Measurements from ENCODE around the gene ZDHHC22. TPM values are rescaled to one million over a fixed set of nuclear protein-coding genes. Genes with fewer than 3 reads are reported as not detected.

ZDHHC22 gene
- total and polyA plus RNA-seq, 4 experiments from 2014 or later: not detected

DNA sequence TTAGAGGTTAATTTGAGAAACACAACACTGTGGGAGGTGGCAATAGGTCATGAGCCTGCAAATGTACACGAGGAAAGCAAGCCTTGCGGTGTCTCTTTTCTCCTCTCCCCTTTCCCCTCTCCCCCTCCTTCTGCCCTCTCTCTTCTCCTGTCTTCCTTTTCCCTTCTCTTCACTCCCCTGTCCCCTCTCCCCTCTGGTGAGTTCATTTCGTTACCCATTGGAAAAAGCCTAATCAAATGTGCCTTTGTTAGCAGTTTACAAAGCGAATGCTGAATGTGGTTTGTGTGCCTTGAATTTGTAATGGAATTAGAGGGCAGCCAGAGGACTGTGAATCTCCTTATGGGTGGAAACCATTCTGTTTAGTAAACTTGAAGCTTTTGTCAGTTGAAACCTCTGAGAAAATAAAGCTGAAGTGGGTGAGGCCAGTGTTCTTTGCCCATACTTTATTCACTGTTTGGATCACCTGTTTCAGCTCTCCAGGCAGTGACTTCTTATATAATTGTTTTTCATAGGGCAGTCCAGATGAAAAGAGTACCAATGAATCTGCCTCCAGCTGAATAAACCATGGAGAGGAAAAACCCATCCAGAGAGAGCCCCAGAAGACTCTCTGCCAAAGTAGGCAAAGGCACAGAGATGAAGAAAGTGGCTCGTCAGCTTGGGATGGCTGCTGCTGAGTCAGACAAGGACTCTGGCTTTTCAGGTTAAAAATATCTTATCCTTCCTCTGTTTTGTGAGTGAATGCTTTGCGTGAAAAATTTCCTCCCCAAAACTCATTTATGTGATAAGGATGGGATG, 36.2 kb downstream of the ZDHHC22 start:
- peaks cover 22 to 30% of the 10 kb centered on the region in 2 donors for H3K36me3 Mint-ChIP-seq
- POLR2A ChIA-PET (ENCODE audit: partially characterized antibody): interaction anchor here (0.5 kb wide), 1 partner anchor 493 kb away, joined by 3 read pairs; no protein-coding TSS in a partner anchor
- H3K4me3 Mint-ChIP-seq: no peak overlapping the region

DNA sequence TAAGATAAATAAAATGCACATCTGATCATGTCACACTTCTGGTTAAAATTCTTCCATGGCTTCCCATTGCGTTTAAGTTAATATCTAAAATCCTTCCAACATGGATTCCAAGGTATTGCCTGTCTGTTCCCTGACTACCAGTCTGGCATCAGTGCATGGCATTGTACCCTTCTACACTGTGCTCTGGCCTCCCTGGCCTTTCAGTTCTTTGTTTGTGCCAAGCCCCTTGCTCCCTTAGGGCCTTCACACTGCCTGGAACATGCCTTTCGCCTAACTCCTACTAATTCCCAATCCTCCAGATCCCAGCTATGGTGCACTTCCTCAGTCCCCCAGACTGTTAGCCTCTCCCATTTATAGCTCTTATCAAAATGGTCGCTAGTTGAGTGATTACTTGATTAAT, 37.2 kb downstream of the ZDHHC22 start:
- Histone ChIP-seq H3K27ac (ENCODE audit: low read depth, low read length) (no peak overlapping the region), H3K9me3 (ENCODE audit: control insufficient read depth in 1 of 2, low read length in 2 of 2) (no peaks in the 10 kb centered on the region), H3K4me3 (ENCODE audit: low read length in 2 of 2) (no peak overlapping the region), H3K36me3 (ENCODE audit: insufficient read depth, low read length) (peaks cover 5% of the 10 kb centered on the region), H3K27me3 (ENCODE audit: insufficient read depth, low read length) (no peaks in the 10 kb centered on the region), H3K4me1 (ENCODE audit: insufficient read depth, low read length) (peaks cover 8% of the 10 kb centered on the region)
- DNase-seq: no peak
- Mint-ChIP-seq H3K9me3 (no peaks in the 10 kb centered on the region), H3K27ac (peak overlapping the region in 3 of 7 donors; percentile 9 to 69 (median 19)), H3K27me3 (no peaks in the 10 kb centered on the region), H3K4me3 (no peak overlapping the region), H3K4me1 (peaks cover 6 to 12% (median 9%) of the 10 kb centered on the region in 4 donors), H3K36me3 (peaks cover 22 to 26% of the 10 kb centered on the region in 2 donors)
- CTCF ChIA-PET (ENCODE audit: partially characterized antibody): interaction anchor here (0.9 to 15.1 kb wide), 4 partner anchors 10 to 228 kb away, joined by 3 to 271 read pairs (median 6); no protein-coding TSS in a partner anchor
- intact Hi-C loops (cut with micrococcal nuclease): no loop called here
- POLR2A ChIA-PET (ENCODE audit: partially characterized antibody): interaction anchor here (0.7 kb wide), 1 partner anchor 17 kb away, joined by 3 read pairs; no protein-coding TSS in a partner anchor

More for the DNA sequence above, 36.2 kb downstream of the ZDHHC22 start:
- no peak overlapping the region for H3K4me3 ChIP-seq (ENCODE audit: low read length in 2 of 2)
- Mint-ChIP-seq H3K4me1 (peaks cover 4 to 7% (median 5%) of the 10 kb centered on the region in 4 donors), H3K27me3 (no peaks in the 10 kb centered on the region), H3K27ac (no peak overlapping the region), H3K9me3 (no peaks in the 10 kb centered on the region)
- H3K4me1 ChIP-seq (ENCODE audit: insufficient read depth, low read length): peaks cover 6% of the 10 kb centered on the region
- H3K27me3 ChIP-seq (ENCODE audit: insufficient read depth, low read length): no peaks in the 10 kb centered on the region
- H3K27ac ChIP-seq (ENCODE audit: low read depth, low read length): no peak overlapping the region
- peaks cover 5% of the 10 kb centered on the region for H3K36me3 ChIP-seq (ENCODE audit: insufficient read depth, low read length)
- intact Hi-C loops (cut with micrococcal nuclease): no loop called here
- CTCF ChIA-PET (ENCODE audit: partially characterized antibody): interaction anchor here (0.9 to 15.1 kb wide), 4 partner anchors 11 to 229 kb away, joined by 3 to 271 read pairs (median 6); no protein-coding TSS in a partner anchor
- H3K9me3 ChIP-seq (ENCODE audit: control insufficient read depth in 1 of 2, low read length in 2 of 2): no peaks in the 10 kb centered on the region
- DNase-seq: no peak

DNA sequence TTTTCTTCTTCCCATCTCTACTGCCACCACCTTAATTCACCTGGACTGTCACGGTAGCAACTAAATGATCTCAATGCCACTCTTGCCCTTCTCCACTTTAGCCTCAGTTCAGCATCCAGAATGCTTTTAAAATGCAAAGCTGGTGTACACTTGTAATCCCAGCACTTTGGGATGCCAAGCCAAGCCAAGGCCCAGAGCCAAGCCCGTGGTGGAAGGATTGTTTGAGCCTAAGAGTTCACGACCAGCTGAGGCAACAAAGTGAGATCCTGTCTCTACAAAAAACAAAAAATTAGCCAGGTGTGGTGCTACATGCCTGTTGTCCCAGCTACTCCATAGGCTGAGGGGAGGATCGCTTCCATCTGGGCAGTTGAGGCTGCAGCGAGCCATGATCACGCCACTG, 37.6 kb downstream of the ZDHHC22 start:
- H3K9me3 Mint-ChIP-seq: no peaks in the 10 kb centered on the region
- CTCF ChIA-PET (ENCODE audit: partially characterized antibody): interaction anchor here (2.3 to 15.1 kb wide), 2 partner anchors 18 to 33 kb away, joined by 8 to 271 read pairs; no protein-coding TSS in a partner anchor
- Histone ChIP-seq H3K36me3 (ENCODE audit: insufficient read depth, low read length) (peaks cover 5% of the 10 kb centered on the region), H3K9me3 (ENCODE audit: control insufficient read depth in 1 of 2, low read length in 2 of 2) (no peaks in the 10 kb centered on the region), H3K4me1 (ENCODE audit: insufficient read depth, low read length) (peaks cover 12% of the 10 kb centered on the region), H3K27me3 (ENCODE audit: insufficient read depth, low read length) (no peaks in the 10 kb centered on the region), H3K4me3 (ENCODE audit: low read length in 2 of 2) (no peak overlapping the region), H3K27ac (ENCODE audit: low read depth, low read length) (no peak overlapping the region)
- H3K4me3 Mint-ChIP-seq: no peak overlapping the region
- peaks cover 9 to 16% (median 12%) of the 10 kb centered on the region in 4 donors for H3K4me1 Mint-ChIP-seq
- H3K27me3 Mint-ChIP-seq: no peaks in the 10 kb centered on the region
- intact Hi-C loops (cut with micrococcal nuclease): no loop called here
- peak overlapping the region in 2 of 7 donors; percentile 48 to 59 for H3K27ac Mint-ChIP-seq
- DNase-seq: no peak
- POLR2A ChIA-PET (ENCODE audit: partially characterized antibody): interaction anchor here (0.7 kb wide), 1 partner anchor 17 kb away, joined by 3 read pairs; no protein-coding TSS in a partner anchor
- peaks cover 22 to 25% of the 10 kb centered on the region in 2 donors for H3K36me3 Mint-ChIP-seq

DNA sequence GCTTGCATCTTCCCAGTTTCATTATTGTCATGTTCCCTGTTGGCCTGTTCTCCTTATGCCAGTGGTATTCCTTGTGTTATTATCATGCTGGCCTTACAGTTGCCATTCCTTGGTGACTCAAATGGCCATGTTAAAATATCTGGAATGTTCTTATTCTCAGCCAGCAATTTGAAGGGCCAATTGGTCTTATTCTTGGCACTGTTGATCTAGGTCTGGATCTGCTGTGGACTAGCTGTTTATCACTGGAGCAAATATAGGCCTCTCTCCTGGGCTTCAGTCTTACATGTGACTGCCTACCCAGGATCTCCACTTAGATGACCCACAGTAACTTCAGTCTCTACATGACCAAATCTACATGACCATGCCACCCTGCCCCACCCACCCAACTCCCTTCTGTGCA, 38.1 kb downstream of the ZDHHC22 start:
- Histone ChIP-seq H3K27me3 (ENCODE audit: insufficient read depth, low read length) (no peaks in the 10 kb centered on the region), H3K4me1 (ENCODE audit: insufficient read depth, low read length) (peaks cover 16% of the 10 kb centered on the region), H3K9me3 (ENCODE audit: control insufficient read depth in 1 of 2, low read length in 2 of 2) (no peaks in the 10 kb centered on the region), H3K4me3 (ENCODE audit: low read length in 2 of 2) (no peak overlapping the region), H3K27ac (ENCODE audit: low read depth, low read length) (no peak overlapping the region), H3K36me3 (ENCODE audit: insufficient read depth, low read length) (peaks cover 5% of the 10 kb centered on the region)
- H3K9me3 Mint-ChIP-seq: no peaks in the 10 kb centered on the region
- H3K27me3 Mint-ChIP-seq: no peaks in the 10 kb centered on the region
- ChIA-PET POLR2A (ENCODE audit: partially characterized antibody) (interaction anchor here (0.7 kb wide), 1 partner anchor 17 kb away, joined by 3 read pairs; no protein-coding TSS in a partner anchor), CTCF (ENCODE audit: partially characterized antibody) (interaction anchor here (2.3 to 15.1 kb wide), 2 partner anchors 19 to 33 kb away, joined by 8 to 271 read pairs; no protein-coding TSS in a partner anchor)
- intact Hi-C loops (cut with micrococcal nuclease): no loop called here
- peaks cover 10 to 21% (median 16%) of the 10 kb centered on the region in 4 donors for H3K4me1 Mint-ChIP-seq
- no peak overlapping the region for H3K27ac Mint-ChIP-seq
- peaks cover 18 to 23% of the 10 kb centered on the region in 2 donors for H3K36me3 Mint-ChIP-seq
- DNase-seq: no peak
- no peak overlapping the region for H3K4me3 Mint-ChIP-seq

DNA sequence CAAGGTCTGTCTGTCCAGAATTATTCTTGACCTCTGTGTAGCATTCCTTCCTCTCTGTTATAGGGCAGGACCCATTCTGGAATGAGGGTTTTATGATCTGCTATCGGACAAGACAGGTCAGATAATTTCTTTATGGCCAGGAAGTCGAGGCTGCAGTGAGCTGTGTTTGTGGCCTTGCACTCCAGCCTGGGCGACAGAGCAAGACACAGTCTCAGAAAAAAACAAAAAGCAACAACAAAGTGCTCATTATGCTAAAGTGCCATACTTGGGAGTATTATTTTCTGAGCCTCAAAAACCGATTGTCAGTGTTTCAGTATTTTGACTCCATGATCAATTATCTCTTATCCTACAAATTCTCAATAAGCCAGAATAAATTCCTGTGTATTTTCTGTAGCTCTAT, 39.4 kb downstream of the ZDHHC22 start:
- POLR2A ChIA-PET (ENCODE audit: partially characterized antibody): interaction anchor here (0.6 to 2.0 kb wide), 2 partner anchors 19 to 37 kb away, joined by 3 to 6 read pairs; no protein-coding TSS in a partner anchor
- intact Hi-C loops (cut with micrococcal nuclease): no loop called here
- Mint-ChIP-seq H3K36me3 (peaks cover 12 to 21% of the 10 kb centered on the region in 2 donors), H3K9me3 (no peaks in the 10 kb centered on the region), H3K27ac (no peak overlapping the region), H3K4me1 (peaks cover 19 to 30% (median 23%) of the 10 kb centered on the region in 4 donors), H3K27me3 (no peaks in the 10 kb centered on the region), H3K4me3 (no peak overlapping the region)
- DNase-seq: no peak
- CTCF ChIA-PET (ENCODE audit: partially characterized antibody): interaction anchor here (1.2 to 15.1 kb wide), 2 partner anchors 8 to 20 kb away, joined by 4 to 271 read pairs; no protein-coding TSS in a partner anchor
- H3K4me3 ChIP-seq (ENCODE audit: low read length in 2 of 2): no peak overlapping the region
- H3K4me1 ChIP-seq (ENCODE audit: insufficient read depth, low read length): peaks cover 20% of the 10 kb centered on the region
- H3K27ac ChIP-seq (ENCODE audit: low read depth, low read length): no peak overlapping the region
- no peaks in the 10 kb centered on the region for H3K9me3 ChIP-seq (ENCODE audit: control insufficient read depth in 1 of 2, low read length in 2 of 2)
- peaks cover 5% of the 10 kb centered on the region for H3K36me3 ChIP-seq (ENCODE audit: insufficient read depth, low read length)
- no peaks in the 10 kb centered on the region for H3K27me3 ChIP-seq (ENCODE audit: insufficient read depth, low read length)

DNA sequence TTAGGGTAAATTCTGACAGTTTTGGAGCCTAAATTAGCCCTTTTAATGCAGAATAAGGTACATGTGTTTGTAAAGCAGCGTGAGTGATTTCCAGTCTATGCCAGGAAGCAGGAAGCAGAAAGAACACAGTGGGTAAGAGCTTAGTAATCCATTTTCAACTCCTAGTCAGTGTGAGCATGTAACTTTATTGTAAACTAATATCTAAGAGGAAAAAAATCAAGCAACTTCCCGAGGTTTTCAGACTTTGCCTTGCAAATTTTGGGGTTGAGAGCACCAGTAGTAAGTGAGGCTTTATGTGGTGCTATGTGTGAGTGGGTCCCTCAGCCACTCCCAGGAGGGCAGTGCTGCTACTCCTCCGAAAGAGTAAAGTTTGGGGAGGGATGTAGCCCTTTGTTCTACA, 40.6 kb downstream of the ZDHHC22 start:
- Mint-ChIP-seq H3K4me1 (peaks cover 23 to 42% (median 32%) of the 10 kb centered on the region in 4 donors), H3K36me3 (peaks cover 4 to 14% of the 10 kb centered on the region in 2 donors), H3K4me3 (peak overlapping the region in 1 of 8 donors; percentile 13), H3K27me3 (no peaks in the 10 kb centered on the region), H3K27ac (peak overlapping the region in 4 of 7 donors; percentile 12 to 55 (median 32)), H3K9me3 (no peaks in the 10 kb centered on the region)
- H3K4me3 ChIP-seq (ENCODE audit: low read length in 2 of 2): no peak overlapping the region
- peaks cover 29% of the 10 kb centered on the region for H3K4me1 ChIP-seq (ENCODE audit: insufficient read depth, low read length)
- peaks cover under 1% of the 10 kb centered on the region for H3K36me3 ChIP-seq (ENCODE audit: insufficient read depth, low read length)
- H3K9me3 ChIP-seq (ENCODE audit: control insufficient read depth in 1 of 2, low read length in 2 of 2): no peaks in the 10 kb centered on the region
- DNase-seq: no peak
- H3K27me3 ChIP-seq (ENCODE audit: insufficient read depth, low read length): no peaks in the 10 kb centered on the region
- POLR2A ChIA-PET (ENCODE audit: partially characterized antibody): interaction anchor here (2.0 kb wide), 1 partner anchor 20 kb away, joined by 6 read pairs; no protein-coding TSS in a partner anchor
- intact Hi-C loops (cut with micrococcal nuclease): no loop called here
- H3K27ac ChIP-seq (ENCODE audit: low read depth, low read length): no peak overlapping the region
- CTCF ChIA-PET (ENCODE audit: partially characterized antibody): interaction anchor here (1.6 to 11.0 kb wide), 2 partner anchors 8 to 21 kb away, joined by 7 to 183 read pairs; no protein-coding TSS in a partner anchor
